Measurements from ENCODE around the gene OBSCN.

DNA sequence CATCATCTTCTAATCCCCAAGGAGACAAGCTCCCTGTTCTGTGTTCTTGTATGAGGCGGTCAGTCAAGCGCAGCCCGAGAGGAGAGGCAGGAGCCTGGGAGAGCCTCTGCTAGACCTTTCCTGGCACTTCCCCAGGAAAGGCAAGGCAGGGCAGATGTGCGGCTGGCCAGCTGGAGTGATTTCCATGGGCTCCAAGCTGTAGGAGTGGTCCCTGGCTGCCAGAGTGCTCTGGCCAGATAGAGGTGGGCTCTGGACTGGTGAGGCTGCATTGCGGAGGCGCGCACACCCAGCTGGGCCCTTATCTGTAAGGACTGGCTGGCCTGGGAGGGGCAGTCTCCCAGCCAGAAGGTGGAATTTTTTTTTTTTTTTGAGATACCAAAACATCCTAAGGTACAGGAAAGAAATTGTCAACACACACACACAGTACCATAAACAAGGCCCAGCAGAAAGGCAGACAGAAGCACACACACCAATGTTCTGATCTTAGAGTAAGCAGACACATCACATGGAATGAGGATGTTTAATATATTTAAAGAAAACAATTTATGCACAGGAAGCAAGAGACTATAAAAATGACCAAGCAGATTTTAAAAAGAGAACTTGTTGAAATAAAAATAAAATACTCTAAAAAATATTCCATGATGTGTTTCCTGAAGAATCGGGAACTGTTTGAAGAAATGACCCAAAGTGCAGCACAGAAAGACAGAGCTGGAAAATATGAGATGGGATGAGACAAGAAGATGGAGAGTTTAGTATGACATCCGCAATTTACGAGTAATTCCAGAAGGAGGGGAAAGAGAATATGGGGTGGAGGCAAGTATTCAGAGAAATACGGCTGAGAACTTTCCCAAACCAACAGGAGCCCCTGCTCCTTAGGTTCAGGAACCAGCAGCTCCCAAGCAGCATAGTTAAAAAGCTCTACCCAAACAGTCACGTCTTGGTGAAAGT lies 28.8 kb upstream of the OBSCN start:
- TF ChIP-seq SIN3A (IDR thresholded peaks at IDR 0.05; ENCODE audit: borderline replicate concordance, insufficient read depth, low read length): no peak
- no peak for TF ChIP-seq POLR2AphosphoS5 (IDR thresholded peaks at IDR 0.05; ENCODE audit: low read depth, low read length)
